Neural cell (in vitro differentiated cells): ENCODE results near the gene CUBN. TPM values are rescaled to one million over a fixed set of nuclear protein-coding genes. Genes with fewer than 3 reads are reported as not detected.

Experiments
- H2AFZ ChIP-seq: fragments of 200-600, 300-800 bp; sonication (generic), shearing (Covaris generic); 2 replicates; pipeline ENCODE4 v1.6.0; 2014; ENCODE audit warnings: low read depth, mild to moderate bottlenecking, antibody characterized with exemption, low read length, moderate library complexity
- H3F3A ChIP-seq: fragments of 200-600 bp; shearing (Covaris generic); 2 replicates; pipeline ENCODE4 v1.6.1; 2016; ENCODE audit warnings: mild to moderate bottlenecking, moderate library complexity, mixed read lengths, antibody characterized with exemption, low read length; ENCODE audit not compliant: insufficient read depth, poor library complexity, severe bottlenecking
- H3K27ac ChIP-seq: fragments of 200-600, 300-800 bp; sonication (generic), shearing (Covaris generic); 2 replicates; pipeline ENCODE4 v1.5.1; 2014; ENCODE audit warnings: mild to moderate bottlenecking, low read length, moderate library complexity
- H3K27me3 ChIP-seq: fragments of 300-800, 200-600 bp; sonication (generic), shearing (Covaris generic); 2 replicates; pipeline ENCODE4 v1.6.0; 2014; ENCODE audit warnings: mild to moderate bottlenecking, low read depth, low read length, moderate library complexity; ENCODE audit not compliant: insufficient read depth
- H3K36me3 ChIP-seq: fragments of 300-800, 200-600 bp; sonication (generic), shearing (Covaris generic); 2 replicates; pipeline ENCODE4 v1.5.1; 2014; ENCODE audit warnings: mild to moderate bottlenecking, antibody characterized with exemption, low read length, moderate library complexity; ENCODE audit not compliant: insufficient read depth
- H3K4me2 ChIP-seq: fragments of 300-800, 200-600 bp; sonication (generic), shearing (Covaris generic); 2 replicates; pipeline ENCODE4 v1.6.0; 2014; ENCODE audit warnings: mild to moderate bottlenecking, low read length
- H3K4me3 ChIP-seq: fragments of 300-800, 200-600 bp; sonication (generic), shearing (Covaris generic); 2 replicates; pipeline ENCODE4 v1.5.1; 2014; ENCODE audit warnings: mild to moderate bottlenecking, low read length, moderate library complexity
- H3K79me2 ChIP-seq: fragments of 200-600 bp; shearing (Covaris generic); replicated peaks from 2 replicates; pipeline ENCODE4 v1.6.0; 2014; ENCODE audit warnings: mild to moderate bottlenecking, low read length, moderate library complexity; ENCODE audit not compliant: insufficient read depth
- H3K9ac ChIP-seq: fragments of 300-800, 200-600 bp; sonication (generic), shearing (Covaris generic); 2 replicates; pipeline ENCODE4 v1.6.1; 2016; ENCODE audit warnings: mild to moderate bottlenecking, low read length, mixed read lengths
- H3K9me2 ChIP-seq: fragments of 200-600 bp; shearing (Covaris generic); 2 replicates; pipeline ENCODE4 v1.6.1; 2016; ENCODE audit warnings: mild to moderate bottlenecking, low read length, mixed read lengths; ENCODE audit not compliant: insufficient read depth
- H3K9me3 ChIP-seq: fragments of 200-600, 300-800 bp; sonication (generic), shearing (Covaris generic); 2 replicates; pipeline ENCODE4 v1.6.1; 2016; ENCODE audit warnings: mild to moderate bottlenecking, mixed run types, low read length, moderate library complexity, mixed read lengths
- H4K20me1 ChIP-seq: fragments of 200-600 bp; shearing (Covaris generic); 2 replicates; pipeline ENCODE4 v1.6.1; 2016; ENCODE audit warnings: mild to moderate bottlenecking, mixed run types; ENCODE audit not compliant: insufficient read depth
- EP300 ChIP-seq: fragments of 450-650 bp; conservative IDR thresholded peaks from 2 replicates; pipeline ENCODE4 v1.6.1; 2014; ENCODE audit warnings: antibody characterized with exemption, mild to moderate bottlenecking, moderate library complexity; ENCODE audit not compliant: poor library complexity, severe bottlenecking
- EZH2 ChIP-seq: fragments of 200-600, 300-800 bp; shearing (Covaris generic), sonication (generic); IDR thresholded peaks from 2 replicates; pipeline ENCODE4 v1.6.1; 2014; ENCODE audit warnings: antibody characterized with exemption, low read length, borderline replicate concordance, mild to moderate bottlenecking; ENCODE audit not compliant: insufficient read depth, poor library complexity, severe bottlenecking
- MXI1 ChIP-seq: fragments of 450-650 bp; conservative IDR thresholded peaks from 2 replicates; pipeline ENCODE4 v1.6.1; 2014; ENCODE audit warnings: antibody characterized with exemption, mild to moderate bottlenecking; ENCODE audit not compliant: poor library complexity, severe bottlenecking
- POLR2AphosphoS5 ChIP-seq: IDR thresholded peaks from 2 replicates; pipeline ENCODE4 v1.6.1; 2012
- RAD21 ChIP-seq: fragments of 450-650 bp; conservative IDR thresholded peaks from 2 replicates; pipeline ENCODE4 v1.6.1; 2014; ENCODE audit warnings: antibody characterized with exemption, mild to moderate bottlenecking, moderate library complexity
- REST ChIP-seq: IDR thresholded peaks from 2 replicates; pipeline ENCODE4 v1.6.1; 2012; ENCODE audit warnings: borderline replicate concordance
- SMC3 ChIP-seq: fragments of 450-650 bp; conservative IDR thresholded peaks from 2 replicates; pipeline ENCODE4 v1.6.1; 2014; ENCODE audit warnings: antibody characterized with exemption, mild to moderate bottlenecking, moderate library complexity; ENCODE audit not compliant: poor library complexity
- TAF1 ChIP-seq: IDR thresholded peaks from 2 replicates; pipeline ENCODE4 v1.6.1; 2012; ENCODE audit warnings: low read depth
- polyA plus RNA-seq: library from polyadenylated mRNA; depleted of rRNA; stranded (reverse); fragments of >200 nt; gene quantifications from 2 replicates; pipeline ENCODE4 v1.2.3, GENCODE V29; 2014
- TF ChIP-seq, protein P1 (sequence below): fragments of 450-650 bp; IDR thresholded peaks from 2 replicates; pipeline ENCODE4 v1.5.1; 2014; ENCODE audit warnings: antibody characterized with exemption, mild to moderate bottlenecking, moderate library complexity; ENCODE audit not compliant: poor library complexity, severe bottlenecking

CUBN gene
- polyA plus RNA-seq, 1 donor from 2014 or later = 7.1 TPM

GRCh38 chr10:17060289-17060688, 69.3 kb downstream of the CUBN start:
- Histone ChIP-seq H2AFZ (no peak overlapping the region), H3K27me3 (no peaks in the 10 kb centered on the region), H3K9me2 (no peaks in the 10 kb centered on the region), H4K20me1 (no peaks in the 10 kb centered on the region), H3K9me3 (no peaks in the 10 kb centered on the region), H3K4me2 (no peak overlapping the region), H3F3A (no peaks in the 10 kb centered on the region), H3K4me3 (no peak overlapping the region), H3K9ac (no peak overlapping the region), H3K79me2 (no peaks in the 10 kb centered on the region), H3K27ac (no peak overlapping the region), H3K36me3 (no peaks in the 10 kb centered on the region)
- TF ChIP-seq, protein P1, sequence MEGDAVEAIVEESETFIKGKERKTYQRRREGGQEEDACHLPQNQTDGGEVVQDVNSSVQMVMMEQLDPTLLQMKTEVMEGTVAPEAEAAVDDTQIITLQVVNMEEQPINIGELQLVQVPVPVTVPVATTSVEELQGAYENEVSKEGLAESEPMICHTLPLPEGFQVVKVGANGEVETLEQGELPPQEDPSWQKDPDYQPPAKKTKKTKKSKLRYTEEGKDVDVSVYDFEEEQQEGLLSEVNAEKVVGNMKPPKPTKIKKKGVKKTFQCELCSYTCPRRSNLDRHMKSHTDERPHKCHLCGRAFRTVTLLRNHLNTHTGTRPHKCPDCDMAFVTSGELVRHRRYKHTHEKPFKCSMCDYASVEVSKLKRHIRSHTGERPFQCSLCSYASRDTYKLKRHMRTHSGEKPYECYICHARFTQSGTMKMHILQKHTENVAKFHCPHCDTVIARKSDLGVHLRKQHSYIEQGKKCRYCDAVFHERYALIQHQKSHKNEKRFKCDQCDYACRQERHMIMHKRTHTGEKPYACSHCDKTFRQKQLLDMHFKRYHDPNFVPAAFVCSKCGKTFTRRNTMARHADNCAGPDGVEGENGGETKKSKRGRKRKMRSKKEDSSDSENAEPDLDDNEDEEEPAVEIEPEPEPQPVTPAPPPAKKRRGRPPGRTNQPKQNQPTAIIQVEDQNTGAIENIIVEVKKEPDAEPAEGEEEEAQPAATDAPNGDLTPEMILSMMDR = no peak
- TF ChIP-seq TAF1 = no peak
- no peak for TF ChIP-seq RAD21
- TF ChIP-seq EP300 = no peak
- no peak for TF ChIP-seq SMC3
- TF ChIP-seq REST = no peak
- no peak for TF ChIP-seq MXI1
- TF ChIP-seq EZH2 = no peak
- no peak for TF ChIP-seq POLR2AphosphoS5

DNA sequence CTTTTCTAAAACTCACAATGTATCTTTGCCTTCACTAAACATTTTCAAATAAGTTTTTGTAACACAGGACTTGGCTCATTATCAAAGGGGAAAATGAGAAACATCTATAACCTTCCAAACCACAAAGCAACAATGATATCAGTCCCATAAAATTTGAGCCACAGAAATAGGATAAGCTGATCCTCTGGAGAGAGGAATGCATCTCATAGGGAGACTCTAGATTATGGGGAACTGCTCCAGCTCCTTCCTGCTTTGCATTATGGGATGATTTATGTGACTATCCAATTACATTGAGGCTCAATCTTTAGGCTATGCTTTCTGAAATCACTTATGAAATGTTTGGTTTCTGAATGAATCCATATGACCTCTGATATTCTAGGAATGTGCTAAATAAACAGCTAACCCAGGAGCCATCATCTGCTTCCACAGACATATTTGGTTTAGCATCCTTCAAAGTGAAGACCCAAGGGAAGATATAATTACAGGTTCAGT, 70.4 kb downstream of the CUBN start:
- Histone ChIP-seq H3K36me3 (no peaks in the 10 kb centered on the region), H3K27me3 (no peaks in the 10 kb centered on the region), H3F3A (no peaks in the 10 kb centered on the region), H4K20me1 (no peaks in the 10 kb centered on the region), H3K4me2 (no peak overlapping the region), H3K9me2 (no peaks in the 10 kb centered on the region), H3K27ac (no peak overlapping the region), H2AFZ (no peak overlapping the region), H3K9me3 (no peaks in the 10 kb centered on the region), H3K79me2 (no peaks in the 10 kb centered on the region), H3K4me3 (no peak overlapping the region), H3K9ac (no peak overlapping the region)
- TF ChIP-seq REST = no peak
- TF ChIP-seq TAF1 = no peak
- TF ChIP-seq MXI1 = no peak
